ENCODE measurements around the gene DOHH.

Gene DOHH

DNA sequence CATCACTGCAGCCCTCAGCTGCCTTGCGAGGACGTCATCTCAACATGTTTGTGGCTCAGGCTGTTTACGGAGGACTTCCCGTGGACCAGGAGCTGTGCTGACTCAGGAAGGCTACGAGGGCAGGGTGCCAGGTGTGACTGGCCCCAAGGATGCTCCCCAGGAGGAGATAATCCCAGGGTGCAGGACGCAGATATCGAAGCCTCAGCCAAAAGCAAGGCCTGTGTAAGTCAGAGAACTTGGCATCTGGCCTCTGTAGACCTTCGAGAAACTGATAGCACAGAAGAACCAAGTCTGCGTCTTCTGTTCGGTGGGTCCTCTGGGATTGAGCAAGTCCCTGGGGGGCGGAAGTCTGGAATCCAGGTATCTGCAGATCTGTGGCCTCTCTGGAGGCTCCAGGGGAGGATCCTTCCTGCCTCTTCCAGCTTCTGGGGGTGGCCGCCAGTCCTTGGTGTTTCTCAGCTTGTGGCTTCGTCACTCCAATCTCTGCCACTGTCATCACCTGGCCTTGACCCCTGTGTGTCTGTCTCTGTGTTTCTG, 2.6 kb upstream of the DOHH start:
- DNase-seq (ENCODE audit: low spot score), result no peak

DNA sequence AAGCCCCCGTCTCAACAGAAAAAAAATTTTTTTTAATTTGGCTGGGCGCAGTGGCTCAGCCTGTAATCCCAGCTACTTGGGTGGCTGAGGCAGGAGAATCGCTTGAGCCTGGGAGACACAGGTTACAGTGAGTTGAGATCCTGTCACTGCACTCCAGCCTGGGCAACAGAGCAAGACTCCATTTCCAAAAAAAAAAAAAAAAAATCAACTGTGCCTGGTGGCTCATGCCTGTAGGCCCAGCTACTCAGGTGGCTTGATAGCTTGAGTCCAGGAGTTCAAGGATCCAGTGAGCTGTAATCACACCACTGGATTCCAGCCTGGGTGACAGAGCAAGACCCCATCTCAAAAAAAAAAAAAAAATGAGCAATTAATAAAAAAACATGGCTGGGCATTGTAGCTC, 1.3 kb upstream of the DOHH start:
- no peak for DNase-seq (ENCODE audit: low spot score)

DNA sequence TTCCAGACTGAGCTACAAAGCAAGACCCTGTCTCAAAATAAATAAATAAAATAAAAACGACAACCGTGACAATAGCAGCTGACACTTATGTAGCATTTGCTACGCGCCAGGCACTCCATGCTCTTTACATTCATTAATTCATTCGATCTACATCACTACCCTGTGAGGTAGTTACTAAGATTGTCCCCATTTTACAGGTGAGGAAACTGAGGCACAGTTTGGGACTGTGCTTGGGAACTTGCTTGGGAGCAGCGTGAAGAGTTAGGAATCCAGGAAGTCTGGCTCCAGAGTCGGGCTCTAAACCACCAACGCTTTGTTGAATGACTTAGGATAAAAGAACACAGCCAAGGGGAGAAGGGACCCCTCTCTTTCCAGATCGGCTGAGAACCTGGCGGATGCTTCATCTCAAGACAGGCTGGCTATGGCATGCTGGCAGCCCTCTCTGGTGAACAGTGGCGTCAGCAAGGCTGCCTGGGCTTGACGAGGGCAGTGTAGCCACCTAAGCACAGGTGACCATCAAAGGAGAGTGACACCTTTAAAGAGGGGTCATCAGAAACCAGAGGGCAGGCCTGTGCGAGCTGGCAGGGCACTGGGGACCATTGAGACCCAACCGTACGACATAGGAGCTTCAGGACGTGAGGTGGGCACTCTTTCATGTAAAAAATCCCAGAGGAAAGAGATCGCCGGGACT, 591 bp downstream of the DOHH start:
- DNase-seq (ENCODE audit: low spot score), result no peak

DNA sequence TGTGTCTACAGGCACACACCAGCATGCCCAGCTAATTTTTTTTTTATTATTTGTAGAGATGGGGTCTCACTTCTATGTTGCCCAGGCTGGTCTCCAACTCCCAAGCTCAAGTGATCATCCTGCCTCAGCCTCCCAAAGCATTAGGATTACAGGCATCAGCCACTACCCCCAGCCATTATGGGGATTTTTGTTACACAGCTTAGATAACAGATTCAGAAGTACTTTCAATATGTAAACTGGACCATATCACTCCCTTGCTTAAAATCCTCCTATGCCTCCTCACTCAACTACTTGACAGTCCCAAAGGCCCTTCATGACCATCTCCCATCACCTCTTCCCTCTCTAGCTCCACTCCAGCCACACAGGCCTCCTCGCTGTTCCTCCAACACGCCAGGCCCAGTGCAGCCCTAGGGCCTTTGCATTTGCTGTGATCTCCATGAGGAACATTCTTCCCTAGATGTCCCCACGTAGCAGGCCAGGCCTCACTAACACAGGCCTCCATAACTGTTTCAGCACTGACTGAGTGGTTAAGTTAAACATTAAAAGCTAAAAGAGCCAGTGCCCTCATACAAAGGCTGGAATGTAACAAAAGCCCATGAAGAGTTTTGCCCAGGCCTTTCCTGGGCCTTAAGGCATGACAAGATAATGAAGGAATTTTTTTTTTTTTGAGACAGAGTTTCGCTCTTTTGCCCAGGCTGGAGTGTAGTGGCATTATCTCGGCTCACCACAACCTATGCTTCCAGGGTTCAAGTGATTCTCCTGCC, 2.5 kb downstream of the DOHH start:
- no peak for DNase-seq (ENCODE audit: low spot score)

DNA sequence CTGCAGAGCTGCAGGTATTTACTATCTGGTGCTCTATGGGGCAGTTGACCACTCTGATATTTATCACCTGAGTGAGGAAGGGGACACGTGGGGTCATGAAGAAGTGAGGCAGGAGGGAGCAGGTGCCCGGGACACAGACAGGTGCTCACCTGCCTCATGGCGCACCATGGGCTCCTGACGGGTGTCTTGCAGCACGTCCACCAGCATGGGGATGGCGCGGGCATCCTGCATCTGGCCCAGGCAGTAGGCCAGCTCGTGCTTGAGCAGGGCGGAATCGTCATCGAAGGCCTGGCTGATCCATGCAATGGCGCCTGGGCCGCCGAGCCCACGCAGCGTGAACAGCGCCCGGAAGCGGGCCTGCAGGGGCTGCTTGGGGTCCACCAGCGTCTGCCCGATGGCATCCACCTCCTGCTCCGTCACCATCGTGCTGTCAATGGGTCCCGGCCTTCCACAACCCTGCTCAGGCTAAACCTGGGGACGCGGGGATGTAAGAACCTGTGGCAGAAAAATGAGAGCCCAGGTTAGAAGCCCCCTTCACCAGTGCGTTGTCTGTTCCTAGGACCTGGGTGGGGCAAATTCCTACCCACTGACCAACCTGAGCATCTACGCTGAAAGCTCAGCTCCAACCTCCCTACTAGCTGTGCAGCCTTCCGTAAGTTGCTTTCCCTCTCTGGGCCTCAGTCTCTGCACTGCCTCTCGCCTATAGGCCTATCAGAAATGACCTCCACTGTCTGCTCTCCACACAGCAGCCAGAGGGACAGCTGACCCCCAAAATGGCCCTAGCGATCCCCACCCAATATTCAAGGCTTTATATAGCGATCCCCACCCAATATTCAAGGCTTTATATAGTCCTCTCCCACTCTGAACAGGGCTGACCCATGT, 3.8 kb downstream of the DOHH start:
- DNase-seq (ENCODE audit: low spot score), result no peak

DNA sequence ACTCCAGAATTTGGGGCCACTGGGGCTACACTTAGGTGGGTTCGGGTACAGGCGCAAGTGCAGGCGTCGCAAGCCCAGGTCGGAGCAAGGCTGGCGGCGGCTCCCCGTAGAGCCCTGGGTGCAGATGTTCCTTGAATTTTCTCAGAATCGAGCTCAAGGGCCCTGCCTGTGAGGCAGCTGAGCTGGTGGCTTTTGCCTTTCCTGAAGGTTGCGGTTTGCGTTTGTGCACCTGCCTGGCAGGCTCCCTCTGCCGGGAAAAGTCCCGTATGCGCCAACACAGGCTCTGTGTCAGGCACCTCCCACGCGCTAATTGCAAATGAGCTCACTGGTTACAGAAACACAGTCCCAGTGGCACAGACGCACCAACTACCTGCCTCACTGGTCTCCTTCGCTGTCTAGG, 5.9 kb downstream of the DOHH start:
- peak; percentile 57 for DNase-seq (ENCODE audit: low spot score)

DNA sequence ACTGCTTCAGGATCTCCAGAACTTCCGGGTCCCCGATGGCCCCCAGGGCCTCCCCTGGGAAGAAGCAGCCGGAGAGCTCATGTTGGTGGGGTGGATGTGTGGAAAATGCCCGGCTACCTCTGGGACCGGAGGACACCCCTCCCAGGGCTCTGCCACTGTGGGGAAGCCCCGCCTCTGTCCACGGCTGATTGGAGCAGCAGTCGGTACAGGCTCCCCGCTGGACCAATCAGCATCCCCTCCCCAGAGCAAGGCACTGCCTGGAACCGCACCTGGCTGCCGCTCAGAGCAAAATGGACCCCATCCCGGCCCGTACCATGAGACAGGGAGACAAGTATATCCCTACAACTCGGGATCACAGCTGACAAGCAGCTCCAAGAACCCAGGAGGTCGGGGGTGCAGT, 6.4 kb downstream of the DOHH start:
- DNase-seq (ENCODE audit: low spot score), result peak; percentile 96

DNA sequence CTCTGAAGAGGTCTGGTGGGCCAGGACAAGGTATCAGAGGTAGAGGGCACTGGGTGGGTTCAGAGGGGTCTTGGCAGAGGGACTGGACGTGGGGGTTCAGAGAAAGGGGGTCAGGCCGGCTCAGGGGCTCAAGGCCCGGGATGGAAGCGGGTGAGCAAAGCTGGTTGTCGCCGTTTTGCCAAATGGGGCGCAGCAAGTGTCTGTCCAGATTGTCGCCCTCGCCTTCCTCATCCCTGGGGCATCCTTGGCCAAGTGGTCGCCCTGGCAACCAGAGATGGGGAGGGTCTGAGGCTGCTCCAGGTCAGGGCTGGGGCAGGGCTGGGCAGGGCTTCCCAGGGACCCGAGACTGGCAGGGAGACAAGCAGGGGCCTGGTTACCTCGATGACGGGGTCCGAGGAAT, 6.8 kb downstream of the DOHH start:
- DNase-seq (ENCODE audit: low spot score), result no peak

DNA sequence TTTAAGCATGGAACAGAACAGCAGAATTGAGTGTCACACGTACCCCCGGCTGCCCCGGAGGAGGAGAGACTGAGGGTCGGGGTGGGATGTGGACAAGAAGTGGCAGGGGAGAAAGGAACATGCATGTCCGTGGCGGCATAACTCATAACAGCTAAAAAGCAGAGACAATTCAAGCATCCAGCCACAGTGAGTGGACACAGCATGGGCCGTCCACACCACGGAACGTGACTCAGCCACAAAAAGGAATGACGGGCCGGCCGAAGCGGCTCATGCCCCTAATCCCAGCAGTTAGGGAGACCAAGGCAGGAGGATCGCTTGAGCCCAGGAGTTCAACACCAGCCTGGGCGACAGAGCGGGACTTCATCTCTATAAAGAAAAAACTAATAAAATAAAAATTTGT, 7.6 kb downstream of the DOHH start:
- DNase-seq (ENCODE audit: low spot score), result no peak

DNA sequence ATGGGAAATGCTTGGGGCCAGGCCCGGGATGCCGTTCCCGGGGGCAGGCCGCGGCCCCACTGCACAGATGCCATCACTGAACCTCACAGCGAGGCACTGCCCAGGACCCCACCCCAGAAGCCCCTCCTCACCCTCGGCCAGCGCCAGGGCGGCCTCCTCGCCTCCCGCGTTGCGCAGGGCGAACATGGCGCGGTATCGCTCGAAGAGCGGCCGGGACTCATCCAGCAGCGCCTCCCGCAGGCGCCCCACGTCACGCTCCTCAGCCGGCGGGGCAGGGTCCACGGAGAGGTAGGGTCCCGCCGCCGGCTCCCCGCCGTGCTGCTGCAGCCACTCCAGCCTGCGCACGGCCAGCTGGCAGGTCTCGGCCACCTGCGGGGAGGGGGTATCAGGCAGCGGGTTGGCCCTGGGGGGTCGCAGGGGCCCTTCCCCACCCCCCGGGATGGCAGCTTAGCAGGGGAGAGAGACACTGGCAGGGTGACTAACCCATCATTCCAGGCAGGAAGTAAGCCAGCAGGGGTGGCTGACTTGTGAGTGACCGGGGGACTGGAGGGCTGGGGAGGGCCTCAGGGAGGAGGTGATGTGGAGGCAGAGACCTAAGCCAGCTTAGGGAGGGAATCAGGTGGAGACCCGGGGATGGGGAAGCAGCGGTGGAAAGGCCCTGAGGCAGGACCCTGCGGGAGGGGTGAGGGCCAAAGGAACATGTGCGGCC, 8.2 kb downstream of the DOHH start:
- DNase-seq (ENCODE audit: low spot score), result no peak

DNA sequence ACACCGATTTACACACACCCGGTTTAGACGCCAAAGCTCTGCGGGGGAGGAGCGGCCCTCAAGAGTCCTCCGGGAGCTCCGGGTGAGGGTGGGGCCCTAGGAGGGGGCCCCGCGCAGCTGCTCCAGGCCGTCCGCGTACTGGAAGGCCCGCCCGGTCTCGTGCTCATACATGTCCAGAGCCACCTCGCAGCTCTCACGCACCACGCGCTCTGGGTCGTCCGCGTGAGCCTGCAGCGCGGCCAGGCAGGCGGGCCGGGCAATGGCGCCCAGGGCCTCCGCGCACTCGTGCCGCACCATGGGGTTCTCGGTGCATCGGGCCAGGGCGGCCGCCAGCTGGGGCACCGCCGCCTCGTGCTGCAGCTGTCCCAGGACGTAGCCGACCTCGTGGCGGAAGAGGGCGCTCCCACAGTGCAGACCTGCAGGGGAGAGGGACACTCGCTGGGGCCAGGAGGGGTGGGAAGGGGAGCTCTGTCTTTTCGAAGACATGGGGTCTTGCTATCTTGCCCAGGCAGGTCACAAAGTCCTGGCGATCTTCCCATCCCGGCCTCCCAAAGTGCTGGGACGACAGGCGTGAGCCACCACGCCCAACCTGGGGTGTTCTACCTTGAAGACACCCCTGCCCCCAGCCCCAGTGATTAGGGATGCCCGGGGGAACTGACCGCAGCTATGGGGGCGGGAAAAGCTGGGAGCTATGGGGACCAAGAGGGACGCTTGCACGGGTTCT, 8.9 kb downstream of the DOHH start:
- no peak for DNase-seq (ENCODE audit: low spot score)

DNA sequence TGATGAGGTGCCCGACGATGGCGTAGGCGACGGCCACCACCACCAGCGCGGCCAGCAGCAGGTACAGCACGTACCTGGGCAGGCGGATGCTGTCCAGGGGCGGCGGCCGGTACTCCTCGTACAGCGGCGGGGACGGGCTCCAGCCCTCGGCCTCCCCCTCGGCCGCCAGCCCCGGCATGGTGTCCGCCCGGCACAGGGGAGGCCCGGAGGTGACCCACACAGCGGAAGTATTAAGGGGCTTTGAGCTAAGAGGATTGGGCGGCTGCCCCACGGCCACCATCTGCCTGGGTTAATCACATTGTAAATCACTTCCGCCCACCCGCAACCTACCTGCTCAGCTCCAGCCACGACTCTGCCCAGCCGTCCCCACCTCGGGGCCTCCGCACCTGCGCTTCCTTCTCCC, 17.2 kb downstream of the DOHH start, which contains the start of gene SMIM44:
Gene SMIM44, minus strand, starts transcription at position 216 of the 403 bp plus-strand sequence. Its CDS starts 38 bp downstream, at position 178.
- DNase-seq (ENCODE audit: low spot score), result no peak

DNA sequence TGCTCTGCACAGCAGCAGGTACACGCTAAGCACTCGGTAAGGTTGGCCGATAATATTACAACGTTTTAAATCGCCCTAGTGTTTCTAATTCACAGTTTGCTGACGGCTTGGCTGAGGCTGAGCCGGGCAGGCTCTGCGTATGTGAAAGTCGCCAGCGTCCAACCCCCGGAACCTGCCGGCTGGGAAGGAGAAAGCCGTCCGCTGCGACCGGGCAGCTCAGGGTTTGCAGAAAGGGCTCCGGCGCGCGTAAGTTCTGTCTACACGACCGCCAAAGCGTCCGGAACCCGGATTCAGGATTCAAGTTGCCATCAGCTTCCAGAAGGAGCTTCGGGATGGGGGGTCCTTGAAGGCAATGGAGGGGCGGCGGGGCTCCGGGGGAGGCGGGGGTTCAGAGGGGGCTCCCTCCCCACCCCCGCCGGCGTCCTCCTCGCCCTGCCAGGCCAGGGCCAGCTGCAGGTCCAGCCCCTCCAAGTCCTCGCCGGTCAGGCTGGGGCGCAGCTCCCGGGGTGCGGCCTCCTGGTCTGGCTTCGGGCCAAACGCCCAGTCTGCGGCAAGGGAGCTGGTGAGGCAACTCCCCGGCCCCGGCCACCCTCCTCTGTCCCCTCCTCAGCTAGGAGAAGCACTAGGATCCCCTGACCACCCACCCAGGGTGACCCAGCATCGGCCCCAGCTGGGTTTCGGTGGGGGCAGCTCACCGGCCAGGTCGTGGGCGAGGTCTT, 17.8 kb downstream of the DOHH start:
- no peak for DNase-seq (ENCODE audit: low spot score)

DNA sequence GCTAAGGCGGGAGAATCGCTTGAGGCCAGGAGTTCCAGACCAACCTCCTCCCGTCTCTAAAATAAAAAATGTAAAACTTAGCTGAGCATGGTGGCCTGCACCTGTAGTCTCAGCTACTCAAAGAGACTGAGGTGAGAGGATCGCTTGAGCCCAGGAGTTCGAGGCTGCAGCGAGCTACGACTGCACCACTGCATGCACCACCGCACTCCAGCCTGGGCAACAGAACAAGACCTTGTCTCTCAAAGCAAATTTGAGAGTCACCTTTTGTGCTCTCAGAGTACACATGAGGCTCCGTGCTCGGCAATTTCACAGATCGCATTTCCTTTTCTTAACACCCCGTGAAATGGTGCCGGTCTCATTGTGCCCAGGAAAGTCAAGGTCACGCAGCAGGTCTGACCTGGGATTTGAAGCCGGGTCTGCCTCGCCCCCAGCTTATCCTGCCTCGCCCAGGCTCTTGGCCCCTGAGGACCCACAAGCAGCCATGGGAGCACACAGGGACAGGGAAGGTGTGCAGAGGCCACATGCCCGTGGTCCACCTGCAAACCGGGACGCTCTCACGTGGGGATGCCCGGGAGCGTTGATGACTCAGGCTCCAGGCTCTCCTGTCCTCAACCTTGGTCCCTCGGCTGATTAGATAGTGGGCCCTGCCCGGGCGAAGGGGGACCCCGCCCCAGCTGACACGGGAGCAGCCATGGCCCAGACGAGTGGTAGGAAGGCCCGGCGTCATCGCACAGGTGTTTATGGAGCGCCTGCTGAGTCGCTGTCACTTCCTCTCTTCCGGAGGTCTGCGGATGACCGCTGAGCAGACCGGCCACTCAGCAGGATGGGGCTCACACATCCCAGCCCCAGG, 19.0 kb downstream of the DOHH start:
- no peak for DNase-seq (ENCODE audit: low spot score)

DNA sequence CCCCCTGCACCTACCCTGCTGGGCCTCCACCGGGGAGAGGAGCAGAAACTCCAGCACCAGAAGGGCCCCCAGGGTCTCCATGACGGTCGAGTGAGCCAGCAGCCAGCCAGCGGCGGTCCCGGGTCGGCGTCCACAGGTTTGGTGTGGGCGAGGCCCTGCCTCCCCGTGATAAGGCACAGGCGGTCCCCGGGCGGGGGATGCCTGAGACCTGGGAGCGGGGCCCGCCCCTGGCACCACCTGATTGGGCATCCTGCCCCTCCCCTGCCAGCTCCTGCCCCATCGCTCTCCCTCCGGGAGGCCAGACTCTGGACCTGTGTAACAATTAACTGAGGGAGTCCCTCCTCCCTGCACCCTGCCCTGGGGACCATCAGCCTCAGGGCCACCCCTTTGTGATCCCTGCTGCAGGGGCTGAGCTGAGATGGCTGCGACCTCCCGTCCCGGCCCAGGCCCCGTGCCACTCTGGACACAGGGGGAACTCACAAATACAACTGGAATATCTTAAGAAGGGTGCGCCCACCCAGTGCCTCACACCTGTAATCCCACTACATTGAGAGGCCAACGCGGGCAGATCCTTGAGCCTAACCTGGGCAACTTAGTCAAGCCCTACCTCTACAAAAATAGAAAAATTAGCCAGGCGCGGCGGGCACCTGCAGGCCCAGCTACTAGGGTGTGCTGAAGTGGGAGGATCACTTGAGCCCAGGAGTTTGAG, 19.9 kb downstream of the DOHH start, which contains the start of gene SMIM24:
Gene SMIM24, minus strand, starts transcription at position 143 of the 709 bp plus-strand sequence. Its CDS starts 62 bp downstream, at position 81.
- DNase-seq (ENCODE audit: low spot score), result no peak

DNA sequence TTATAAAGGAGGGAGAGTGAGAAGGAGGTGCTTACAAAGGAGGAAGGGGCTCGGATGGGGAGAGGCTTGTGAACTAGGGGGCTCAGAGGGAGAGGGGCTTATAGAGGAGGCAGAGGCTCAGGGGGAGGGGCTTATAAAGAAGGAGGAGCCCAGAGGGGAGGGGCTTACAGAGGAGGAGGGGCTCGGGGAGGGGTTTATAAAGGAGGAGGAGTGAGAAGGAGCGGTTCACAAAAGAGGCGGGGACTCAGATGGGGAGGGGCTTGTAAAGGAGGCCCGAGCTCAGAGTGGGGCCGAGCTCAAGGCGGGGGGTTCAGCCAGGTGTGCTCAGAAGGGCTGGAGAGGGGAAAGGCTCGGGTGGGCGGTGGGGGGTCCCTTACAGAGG, 20.6 kb downstream of the DOHH start:
- DNase-seq (ENCODE audit: low spot score), result no peak

DNA sequence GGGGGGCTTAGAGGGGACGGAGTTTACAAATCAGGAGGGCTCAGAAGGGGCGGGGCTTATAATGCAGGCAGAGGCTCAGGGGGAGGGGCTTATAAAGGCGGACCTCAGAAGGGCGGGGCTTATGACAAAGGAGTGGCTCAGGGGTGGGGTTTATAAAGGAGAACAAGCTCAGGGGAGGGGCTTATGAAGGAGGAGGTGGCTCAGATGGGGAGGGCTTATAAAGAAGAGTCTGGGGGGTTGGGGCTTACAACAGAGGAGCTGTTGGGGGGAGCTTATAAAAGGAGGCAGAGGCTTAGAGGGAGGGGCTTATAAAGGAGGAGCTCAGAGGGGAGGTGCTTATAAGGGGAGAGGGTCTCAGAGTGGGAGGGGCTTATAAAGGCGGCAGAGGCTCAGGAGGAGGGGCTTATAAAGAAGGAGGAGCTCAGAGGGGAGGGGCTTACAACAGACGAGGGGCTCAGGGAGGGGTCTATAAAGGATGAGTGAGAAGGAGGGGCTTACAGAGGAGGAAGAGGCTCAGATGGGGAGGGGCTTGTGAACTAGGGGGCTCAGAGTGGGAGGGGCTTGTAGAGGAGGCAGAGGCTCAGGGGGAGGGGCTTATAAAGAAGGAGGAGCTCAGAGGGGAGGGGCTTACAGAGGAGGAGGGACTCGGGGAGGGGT, 21.2 kb downstream of the DOHH start:
- no peak for DNase-seq (ENCODE audit: low spot score)

Measured in Ammon's horn (tissue), 1 donor.